H9 (cell line): ENCODE measurements around the gene CNGB1. TPM values are rescaled to one million over a fixed set of nuclear protein-coding genes. Genes with fewer than 3 reads are reported as not detected.
A peak's percentile ranks its signal among the peaks of the same experiment; 100 is the strongest.

Experiments used
- DNase-seq: peaks from one replicate; pipeline ENCODE4 v3.0.0-alpha.2; 2017
- H2AFZ ChIP-seq: one replicate; pipeline ENCODE4 v1.6.1; 2013; ENCODE audit warnings: mild to moderate bottlenecking, low read length, control low read depth, moderate library complexity
- H2AK5ac ChIP-seq: 2 replicates; pipeline ENCODE4 v1.6.1; 2013; ENCODE audit warnings: low read length, control low read depth, mixed read lengths; ENCODE audit not compliant: insufficient read length
- H2BK120ac ChIP-seq: one replicate; pipeline ENCODE4 v1.6.1; 2013; ENCODE audit warnings: low read depth, mild to moderate bottlenecking, low read length, control low read depth, inconsistent platforms; ENCODE audit not compliant: poor library complexity, severe bottlenecking
- H2BK12ac ChIP-seq: 2 replicates; pipeline ENCODE4 v1.6.1; 2013; ENCODE audit warnings: low read length, control low read depth, mixed read lengths, low read depth; ENCODE audit not compliant: insufficient read length
- H2BK15ac ChIP-seq: 2 replicates; pipeline ENCODE4 v1.6.1; 2013; ENCODE audit warnings: low read depth, low read length, control low read depth
- H2BK20ac ChIP-seq: one replicate; pipeline ENCODE4 v1.6.1; 2013; ENCODE audit warnings: low read depth, mild to moderate bottlenecking, low read length, control low read depth, inconsistent platforms; ENCODE audit not compliant: poor library complexity, severe bottlenecking
- H2BK5ac ChIP-seq: 2 replicates; pipeline ENCODE4 v1.6.1; 2013; ENCODE audit warnings: low read length, control low read depth, mixed read lengths; ENCODE audit not compliant: insufficient read length
- H3K14ac ChIP-seq: 2 replicates; pipeline ENCODE4 v1.6.1; 2013; ENCODE audit warnings: low read length, control low read depth; ENCODE audit not compliant: insufficient read depth
- H3K18ac ChIP-seq: 2 replicates; pipeline ENCODE4 v1.6.1; 2013; ENCODE audit warnings: low read depth, mild to moderate bottlenecking, mixed read lengths, low read length, control low read depth; ENCODE audit not compliant: insufficient read length
- H3K23ac ChIP-seq: 2 replicates; pipeline ENCODE4 v1.6.1; 2013; ENCODE audit warnings: low read length, control low read depth, mixed read lengths, low read depth; ENCODE audit not compliant: insufficient read length
- H3K23me2 ChIP-seq: 2 replicates; pipeline ENCODE4 v1.6.1; 2013; ENCODE audit warnings: low read depth, mild to moderate bottlenecking, mixed read lengths, low read length, control low read depth; ENCODE audit not compliant: insufficient read length, poor library complexity, severe bottlenecking
- H3K27ac ChIP-seq: 2 replicates; pipeline ENCODE4 v1.5.1; 2013; ENCODE audit warnings: low read length, control low read depth, mixed read lengths, low read depth; ENCODE audit not compliant: insufficient read length
- H3K27me3 ChIP-seq: 2 replicates; pipeline ENCODE4 v1.6.1; 2013; ENCODE audit warnings: low read length, control low read depth, inconsistent platforms; ENCODE audit not compliant: insufficient read depth
- H3K4ac ChIP-seq: 2 replicates; pipeline ENCODE4 v1.6.1; 2013; ENCODE audit warnings: low read depth, mild to moderate bottlenecking, control low read depth, inconsistent platforms, low read length, moderate library complexity
- H3K4me1 ChIP-seq: 2 replicates; pipeline ENCODE4 v1.6.1; 2013; ENCODE audit warnings: low read length, control low read depth, inconsistent platforms; ENCODE audit not compliant: insufficient read depth
- H3K4me2 ChIP-seq: 2 replicates; pipeline ENCODE4 v1.6.1; 2013; ENCODE audit warnings: low read length, control low read depth, mixed read lengths; ENCODE audit not compliant: insufficient read length, insufficient read depth
- H3K56ac ChIP-seq: 2 replicates; pipeline ENCODE4 v1.6.1; 2013; ENCODE audit warnings: low read depth, mild to moderate bottlenecking, mixed read lengths, low read length, control low read depth; ENCODE audit not compliant: insufficient read length
- H3K79me1 ChIP-seq: 2 replicates; pipeline ENCODE4 v1.6.1; 2013; ENCODE audit warnings: low read depth, mild to moderate bottlenecking, moderate library complexity, low read length, control low read depth, inconsistent platforms; ENCODE audit not compliant: insufficient read depth, poor library complexity, severe bottlenecking
- H3K79me2 ChIP-seq: 2 replicates; pipeline ENCODE4 v1.6.1; 2013; ENCODE audit warnings: low read length, control low read depth, inconsistent platforms; ENCODE audit not compliant: insufficient read depth
- H3K9ac ChIP-seq: 2 replicates; pipeline ENCODE4 v1.6.1; 2013; ENCODE audit warnings: low read length, control low read depth, mixed read lengths; ENCODE audit not compliant: insufficient read length; ENCODE audit errors: extremely low read depth
- H3K9me3 ChIP-seq: one replicate; pipeline ENCODE4 v1.6.1; 2013; ENCODE audit warnings: low read depth, low read length, inconsistent platforms; ENCODE audit not compliant: control insufficient read depth
- H3T11ph ChIP-seq: one replicate; pipeline ENCODE4 v1.6.1; 2013; ENCODE audit warnings: mild to moderate bottlenecking, low read length, control low read depth, inconsistent platforms
- H4K20me1 ChIP-seq: one replicate; pipeline ENCODE4 v1.6.1; 2013; ENCODE audit not compliant: control insufficient read depth, insufficient read length, insufficient read depth
- H4K5ac ChIP-seq: 2 replicates; pipeline ENCODE4 v1.6.1; 2013; ENCODE audit warnings: low read depth, mild to moderate bottlenecking, mixed read lengths, low read length, control low read depth; ENCODE audit not compliant: insufficient read length
- H4K8ac ChIP-seq: replicated peaks from 2 replicates; pipeline ENCODE4 v1.6.1; 2013; ENCODE audit warnings: low read length, control low read depth, mixed read lengths, low read depth; ENCODE audit not compliant: insufficient read length
- H4K91ac ChIP-seq: 2 replicates; pipeline ENCODE4 v1.6.1; 2013; ENCODE audit warnings: low read depth, mild to moderate bottlenecking, moderate library complexity, mixed read lengths, low read length, control low read depth; ENCODE audit not compliant: insufficient read length
- H3K27ac Mint-ChIP-seq, 3 experiments: 2 replicates in 2 of 3; 3 replicates in 1 of 3; pipeline ENCODE4 v1.8.0; 2020 to 2021; ENCODE audit warnings: mixed read lengths in 3 of 3, mild to moderate bottlenecking in 1 of 3, moderate library complexity in 1 of 3
- H3K27me3 Mint-ChIP-seq: 2 replicates; pipeline ENCODE4 v1.8.0; 2021; ENCODE audit warnings: low read depth, mild to moderate bottlenecking, moderate library complexity, mixed read lengths
- H3K36me3 Mint-ChIP-seq, 3 experiments: 2 replicates in 2 of 3; 3 replicates in 1 of 3; pipeline ENCODE4 v1.8.0; 2020 to 2021; ENCODE audit warnings: low read depth in 3 of 3, mixed read lengths in 3 of 3; ENCODE audit not compliant: insufficient read depth in 1 of 3
- H3K4me1 Mint-ChIP-seq, 2 experiments: 2 replicates each; pipeline ENCODE4 v1.8.0; 2020; ENCODE audit warnings: mixed read lengths in 2 of 2
- H3K4me3 Mint-ChIP-seq, 2 experiments: 2 replicates in 1 of 2; 3 replicates in 1 of 2; pipeline ENCODE4 v1.8.0; 2020 to 2021; ENCODE audit warnings: mild to moderate bottlenecking in 2 of 2, mixed read lengths in 2 of 2, moderate library complexity in 1 of 2
- H3K9me3 Mint-ChIP-seq, 2 experiments: 2 replicates in 1 of 2; 3 replicates in 1 of 2; pipeline ENCODE4 v1.8.0; 2020; ENCODE audit warnings: mild to moderate bottlenecking in 2 of 2, mixed read lengths in 2 of 2, moderate library complexity in 1 of 2
- WGBS: extraction: QIAGEN DNeasy Blood & Tissue Kit; methylation state at CpG from one replicate; pipeline ENCODE4 v1.1.7; 2013; ENCODE audit warnings: missing lambda C conversion rate, low lambda C conversion rate, mixed read lengths; ENCODE audit not compliant: insufficient read length; ENCODE audit errors: extremely low coverage; 5-methylcytosine and 5-hydroxymethylcytosine counted together
- total RNA-seq: library from RNA; stranded (reverse); gene quantifications from 2 replicates; pipeline ENCODE4 v1.2.1, GENCODE V29; 2021
- TF ChIP-seq, protein P1 (sequence below): fragments of 200-600 bp; sonication (generic); conservative IDR thresholded peaks from 3 replicates; pipeline ENCODE4 v1.8.0; 2021; ENCODE audit warnings: antibody characterized with exemption, mild to moderate bottlenecking

CNGB1 gene
- total RNA-seq, 1 experiment from 2014 or later = not detected

DNA sequence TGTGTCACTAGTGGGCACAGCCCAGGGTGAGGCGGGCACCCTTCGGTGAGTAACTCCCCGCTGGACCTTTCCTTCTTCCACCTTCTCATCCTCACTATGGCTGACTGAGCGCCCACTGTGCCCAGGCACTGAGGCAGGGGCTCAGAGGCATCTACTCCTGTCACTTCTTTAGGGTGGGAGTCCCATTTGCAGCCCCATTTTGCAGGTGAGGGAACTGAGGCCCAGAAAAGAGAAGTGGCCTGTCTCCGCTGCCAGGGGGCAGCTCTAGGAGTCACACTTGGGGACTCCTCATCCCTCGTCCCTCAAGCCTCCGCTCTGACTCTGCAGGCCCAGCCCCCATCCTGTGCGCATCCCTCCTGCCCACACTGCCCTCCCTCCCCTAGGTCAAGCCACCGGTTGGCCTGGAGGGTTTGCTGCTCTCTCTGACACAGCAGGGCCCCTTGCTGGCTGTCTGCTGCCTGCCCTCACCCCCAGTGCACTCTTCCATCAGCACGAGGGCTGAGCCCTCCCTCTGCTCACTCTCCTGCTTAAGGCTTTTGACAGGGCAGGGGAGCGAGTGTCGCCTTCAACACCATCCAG, 62.4 kb downstream of the CNGB1 start:
- no peak overlapping the region for H2BK15ac ChIP-seq
- no peaks in the 10 kb centered on the region for H3K9me3 Mint-ChIP-seq
- peaks cover 5% of the 10 kb centered on the region for H3K27me3 Mint-ChIP-seq

More for the DNA sequence above, 62.4 kb downstream of the CNGB1 start:
- Histone ChIP-seq H2BK120ac (no peak overlapping the region), H2AFZ (no peak overlapping the region), H3K4ac (no peak overlapping the region), H3K27ac (no peak overlapping the region), H4K91ac (no peak overlapping the region), H4K8ac (no peak overlapping the region), H3K4me1 (peaks cover 5% of the 10 kb centered on the region; the same call in 1 of the 2 replicates), H3T11ph (no peak overlapping the region), H3K56ac (no peak overlapping the region), H3K79me1 (no peaks in the 10 kb centered on the region), H4K20me1 (no peaks in the 10 kb centered on the region), H3K9ac (no peak overlapping the region), H2AK5ac (no peak overlapping the region), H3K4me2 (no peak overlapping the region), H3K23ac (no peak overlapping the region), H2BK5ac (no peak overlapping the region), H3K18ac (no peak overlapping the region), H3K79me2 (no peaks in the 10 kb centered on the region), H4K5ac (no peak overlapping the region), H3K9me3 (no peaks in the 10 kb centered on the region), H2BK12ac (no peak overlapping the region), H3K14ac (no peak overlapping the region), H3K23me2 (no peaks in the 10 kb centered on the region), H2BK20ac (no peak overlapping the region), H3K27me3 (no peaks in the 10 kb centered on the region)
- WGBS = no CpG with 5 or more reads among the region's 12 CpGs
- TF ChIP-seq, protein P1, sequence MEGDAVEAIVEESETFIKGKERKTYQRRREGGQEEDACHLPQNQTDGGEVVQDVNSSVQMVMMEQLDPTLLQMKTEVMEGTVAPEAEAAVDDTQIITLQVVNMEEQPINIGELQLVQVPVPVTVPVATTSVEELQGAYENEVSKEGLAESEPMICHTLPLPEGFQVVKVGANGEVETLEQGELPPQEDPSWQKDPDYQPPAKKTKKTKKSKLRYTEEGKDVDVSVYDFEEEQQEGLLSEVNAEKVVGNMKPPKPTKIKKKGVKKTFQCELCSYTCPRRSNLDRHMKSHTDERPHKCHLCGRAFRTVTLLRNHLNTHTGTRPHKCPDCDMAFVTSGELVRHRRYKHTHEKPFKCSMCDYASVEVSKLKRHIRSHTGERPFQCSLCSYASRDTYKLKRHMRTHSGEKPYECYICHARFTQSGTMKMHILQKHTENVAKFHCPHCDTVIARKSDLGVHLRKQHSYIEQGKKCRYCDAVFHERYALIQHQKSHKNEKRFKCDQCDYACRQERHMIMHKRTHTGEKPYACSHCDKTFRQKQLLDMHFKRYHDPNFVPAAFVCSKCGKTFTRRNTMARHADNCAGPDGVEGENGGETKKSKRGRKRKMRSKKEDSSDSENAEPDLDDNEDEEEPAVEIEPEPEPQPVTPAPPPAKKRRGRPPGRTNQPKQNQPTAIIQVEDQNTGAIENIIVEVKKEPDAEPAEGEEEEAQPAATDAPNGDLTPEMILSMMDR = no peak
- peak; percentile 59 for DNase-seq
- H3K4me3 Mint-ChIP-seq = no peak overlapping the region
- no peaks in the 10 kb centered on the region for H3K36me3 Mint-ChIP-seq
- H3K4me1 Mint-ChIP-seq = peaks cover 18 to 28% of the 10 kb centered on the region in 2 experiments
- H3K27ac Mint-ChIP-seq = peak overlapping the region in 1 of 3 experiments; percentile 93; a peak in 1 of 7 replicates
